Type B pancreatic cell (in vitro differentiated cells): ENCODE measurements around the gene TDRD10. TPM values are rescaled to one million over a fixed set of nuclear protein-coding genes. Genes with fewer than 3 reads are reported as not detected.

Experiments used
- DNase-seq: peaks from one replicate; pipeline ENCODE4 v3.0.0; 2021; ENCODE audit warnings: mixed read lengths; ENCODE audit not compliant: unreplicated experiment; ENCODE audit errors: extremely low spot score
- H3K27ac Mint-ChIP-seq: 2 replicates; pipeline ENCODE4 v1.8.0; 2021; ENCODE audit warnings: mild to moderate bottlenecking, mixed read lengths
- H3K27me3 Mint-ChIP-seq: 2 replicates; pipeline ENCODE4 v1.8.0; 2021; ENCODE audit warnings: mixed read lengths
- H3K36me3 Mint-ChIP-seq: 2 replicates; pipeline ENCODE4 v1.8.0; 2021; ENCODE audit warnings: mixed read lengths
- H3K4me1 Mint-ChIP-seq: one replicate; pipeline ENCODE4 v1.8.0; 2021; ENCODE audit warnings: mixed read lengths; ENCODE audit not compliant: unreplicated experiment
- H3K4me3 Mint-ChIP-seq: 2 replicates; pipeline ENCODE4 v1.8.0; 2021; ENCODE audit warnings: mild to moderate bottlenecking, mixed read lengths
- H3K9me3 Mint-ChIP-seq: 2 replicates; pipeline ENCODE4 v1.8.0; 2021; ENCODE audit warnings: mixed read lengths
- CTCF ChIP-seq: fragments of 200-600 bp; sonication (generic); conservative IDR thresholded peaks from 2 replicates; pipeline ENCODE4 v1.5.0; 2021; ENCODE audit warnings: antibody characterized with exemption, mild to moderate bottlenecking
- total RNA-seq: library from RNA; stranded (reverse); gene quantifications from 2 replicates; pipeline ENCODE4 v1.2.1, GENCODE V29; 2021; ENCODE audit warnings: low replicate concordance

The TDRD10 gene
- total RNA-seq, 1 donor from 2014 or later = not detected

- Mint-ChIP-seq H3K36me3 (peaks cover 15% of the 10 kb centered on the region), H3K27ac (no peak overlapping the region), H3K27me3 (peaks cover 5% of the 10 kb centered on the region), H3K9me3 (no peaks in the 10 kb centered on the region), H3K4me1 (peaks cover 15% of the 10 kb centered on the region), H3K4me3 (no peak overlapping the region)
- DNase-seq = no peak
- TF ChIP-seq CTCF = no peak
Measured at GRCh38 chr1:154548028-154548427, 46.0 kb downstream of the TDRD10 start.

- Mint-ChIP-seq H3K36me3 (peaks cover 21% of the 10 kb centered on the region), H3K27me3 (peaks cover 5% of the 10 kb centered on the region), H3K9me3 (no peaks in the 10 kb centered on the region), H3K27ac (no peak overlapping the region), H3K4me3 (no peak overlapping the region), H3K4me1 (peaks cover 15% of the 10 kb centered on the region)
- no peak for TF ChIP-seq CTCF
- DNase-seq = no peak
Measured at GRCh38 chr1:154549202-154549770, 47.3 kb downstream of the TDRD10 start.

GRCh38 chr1:154550070-154550469 is 48.1 kb downstream of the TDRD10 start:
- H3K36me3 Mint-ChIP-seq = peaks cover 26% of the 10 kb centered on the region

GRCh38 chr1:154550657-154551056 is 48.6 kb downstream of the TDRD10 start:
- peaks cover 16% of the 10 kb centered on the region for H3K4me1 Mint-ChIP-seq
- no peak for DNase-seq
- no peaks in the 10 kb centered on the region for H3K27me3 Mint-ChIP-seq
- H3K4me3 Mint-ChIP-seq = no peak overlapping the region
- H3K27ac Mint-ChIP-seq = no peak overlapping the region
- H3K36me3 Mint-ChIP-seq = peaks cover 28% of the 10 kb centered on the region
- TF ChIP-seq CTCF = no peak
- no peaks in the 10 kb centered on the region for H3K9me3 Mint-ChIP-seq

More at GRCh38 chr1:154550070-154550469, 48.1 kb downstream of the TDRD10 start:
- Mint-ChIP-seq H3K27me3 (no peaks in the 10 kb centered on the region), H3K4me1 (peaks cover 15% of the 10 kb centered on the region), H3K9me3 (no peaks in the 10 kb centered on the region), H3K27ac (no peak overlapping the region), H3K4me3 (no peak overlapping the region)
- no peak for DNase-seq
- TF ChIP-seq CTCF = no peak

- H3K36me3 Mint-ChIP-seq = peaks cover 32% of the 10 kb centered on the region
- no peak for TF ChIP-seq CTCF
- H3K27me3 Mint-ChIP-seq = no peaks in the 10 kb centered on the region
- DNase-seq = no peak
- no peak overlapping the region for H3K27ac Mint-ChIP-seq
- no peak overlapping the region for H3K4me3 Mint-ChIP-seq
- H3K9me3 Mint-ChIP-seq = no peaks in the 10 kb centered on the region
- H3K4me1 Mint-ChIP-seq = peaks cover 25% of the 10 kb centered on the region
Measured at GRCh38 chr1:154551474-154551873, 49.5 kb downstream of the TDRD10 start.

GRCh38 chr1:154552036-154552435 is 50.0 kb downstream of the TDRD10 start:
- Mint-ChIP-seq H3K4me1 (peaks cover 27% of the 10 kb centered on the region), H3K27ac (no peak overlapping the region), H3K36me3 (peaks cover 32% of the 10 kb centered on the region), H3K4me3 (no peak overlapping the region), H3K9me3 (no peaks in the 10 kb centered on the region), H3K27me3 (no peaks in the 10 kb centered on the region)
- TF ChIP-seq CTCF = no peak
- no peak for DNase-seq
